Measurements from ENCODE around the gene OR6Q1.
"Not testable (repeated sequence)": the region's sequence is repeated elsewhere in the genome, so short reads cannot be mapped to it uniquely, and the experiment has no call there.

The OR6Q1 gene

GRCh38 chr11:58030653-58031052 lies at the start of gene OR6Q1:
Gene OR6Q1 (plus strand): TSS chr11:58030953. CDS start chr11:58030953, 0 bp downstream.
- no peak for DNase-seq

GRCh38 chr11:57981536-57981935 lies 49.2 kb upstream of the OR6Q1 start:
- DNase-seq = no peak

GRCh38 chr11:57982776-57983175 lies 48.0 kb upstream of the OR6Q1 start:
- DNase-seq = no peak

GRCh38 chr11:57983191-57983590 lies 47.6 kb upstream of the OR6Q1 start:
- no peak for DNase-seq

GRCh38 chr11:57999523-57999922 lies 31.2 kb upstream of the OR6Q1 start:
- DNase-seq = not testable (repeated sequence)

- DNase-seq = not testable (repeated sequence)
Observed at GRCh38 chr11:58000021-58000420, 30.7 kb upstream of the OR6Q1 start.

- no peak for DNase-seq
Observed at GRCh38 chr11:58000699-58001098, 30.1 kb upstream of the OR6Q1 start.

GRCh38 chr11:58003036-58003435 lies 27.7 kb upstream of the OR6Q1 start:
- DNase-seq = no peak

- DNase-seq = no peak
Observed at GRCh38 chr11:58003591-58003990, 27.2 kb upstream of the OR6Q1 start.

GRCh38 chr11:58004664-58005063 lies 26.1 kb upstream of the OR6Q1 start:
- DNase-seq = no peak

- no peak for DNase-seq
Observed at GRCh38 chr11:58006940-58007339, 23.8 kb upstream of the OR6Q1 start.

GRCh38 chr11:58011771-58012170 lies 19.0 kb upstream of the OR6Q1 start:
- no peak for DNase-seq

GRCh38 chr11:58023435-58023931 lies 7.3 kb upstream of the OR6Q1 start, which contains the start of gene OR9Q1:
Gene OR9Q1 (plus strand): TSS chr11:58023881. CDS start chr11:58179445, 155,564 bp downstream.
- DNase-seq = no peak

GRCh38 chr11:58024601-58025091 lies 6.1 kb upstream of the OR6Q1 start:
- DNase-seq = no peak

GRCh38 chr11:58027341-58027740 lies 3.4 kb upstream of the OR6Q1 start:
- no peak for DNase-seq

- no peak for DNase-seq
Observed at GRCh38 chr11:58028687-58029411, 1.9 kb upstream of the OR6Q1 start.

- no peak for DNase-seq
Observed at GRCh38 chr11:58034471-58034870, 3.7 kb downstream of the OR6Q1 start.

GRCh38 chr11:58039589-58039988 lies 8.8 kb downstream of the OR6Q1 start:
- no peak for DNase-seq

- no peak for DNase-seq
Observed at GRCh38 chr11:58043379-58043778, 12.6 kb downstream of the OR6Q1 start.

GRCh38 chr11:58046231-58046630 lies 15.5 kb downstream of the OR6Q1 start:
- no peak for DNase-seq

GRCh38 chr11:58047818-58048217 lies 17.1 kb downstream of the OR6Q1 start:
- DNase-seq = no peak

GRCh38 chr11:58055806-58056401 lies 25.2 kb downstream of the OR6Q1 start:
- DNase-seq = no peak

- no peak for DNase-seq
Observed at GRCh38 chr11:58057481-58057880, 26.7 kb downstream of the OR6Q1 start.
